GM12891 (cell line): ENCODE results near the gene SLC22A23.

ENCODE experiments used
- POLR2A ChIP-seq: IDR thresholded peaks from 2 replicates; pipeline ENCODE4 v1.6.1; 2011; ENCODE audit warnings: low read depth, low read length, control low read depth
- POLR2AphosphoS5 ChIP-seq: IDR thresholded peaks from 2 replicates; pipeline ENCODE4 v1.6.1; 2011; ENCODE audit warnings: low read depth, low read length, control low read depth

GRCh38 chr6:3371222-3371949, 85.5 kb downstream of the SLC22A23 start:
- TF ChIP-seq POLR2A (no peak), POLR2AphosphoS5 (no peak)
